Dendritic cell treated with granulocyte-macrophage colony-stimulating factor and Interleukin-4, amounts not matched to agents 40 ng/mL and 50 ng/mL, for 4 days (primary cell): ENCODE results near the gene TMEM174.

ENCODE experiments used
- H3K27ac Mint-ChIP-seq: one replicate; pipeline ENCODE4 v1.8.0; 2022; ENCODE audit warnings: mild to moderate bottlenecking, mixed read lengths
- H3K27me3 Mint-ChIP-seq: one replicate; pipeline ENCODE4 v1.8.0; 2022; ENCODE audit warnings: mild to moderate bottlenecking, mixed read lengths
- H3K36me3 Mint-ChIP-seq: one replicate; pipeline ENCODE4 v1.8.0; 2022; ENCODE audit warnings: low read depth, mixed read lengths
- H3K4me1 Mint-ChIP-seq: one replicate; pipeline ENCODE4 v1.8.0; 2022; ENCODE audit warnings: low read depth, mixed read lengths
- H3K4me3 Mint-ChIP-seq: one replicate; pipeline ENCODE4 v1.8.0; 2022; ENCODE audit warnings: mild to moderate bottlenecking, moderate library complexity, mixed read lengths
- H3K9me3 Mint-ChIP-seq: one replicate; pipeline ENCODE4 v1.8.0; 2022; ENCODE audit warnings: mixed read lengths
- intact Hi-C: fragments of 100-400 bp; cut with micrococcal nuclease; formaldehyde crosslinking; loops from one replicate; pipeline ENCODE4 v1.15.0; 2022

The TMEM174 gene, protein sequence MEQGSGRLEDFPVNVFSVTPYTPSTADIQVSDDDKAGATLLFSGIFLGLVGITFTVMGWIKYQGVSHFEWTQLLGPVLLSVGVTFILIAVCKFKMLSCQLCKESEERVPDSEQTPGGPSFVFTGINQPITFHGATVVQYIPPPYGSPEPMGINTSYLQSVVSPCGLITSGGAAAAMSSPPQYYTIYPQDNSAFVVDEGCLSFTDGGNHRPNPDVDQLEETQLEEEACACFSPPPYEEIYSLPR

GRCh38 chr5:73172951-73173350 is at the start of gene TMEM174:
Gene TMEM174 (plus strand): TSS chr5:73173193. CDS start chr5:73173244, 51 bp downstream.
- no peak within 1 kb of the TSS for H3K4me3 Mint-ChIP-seq
- H3K36me3 Mint-ChIP-seq, result no peaks in the 10 kb centered on the region
- no peaks in the 10 kb centered on the region for H3K9me3 Mint-ChIP-seq
- H3K4me1 Mint-ChIP-seq, result no peaks in the 10 kb centered on the region
- H3K27ac Mint-ChIP-seq, result no peak within 1 kb of the TSS
- peaks cover 85% of the 10 kb centered on the region for H3K27me3 Mint-ChIP-seq
- intact Hi-C loops, result no loop called here

- intact Hi-C loops, result no loop called here
- Mint-ChIP-seq H3K36me3 (no peaks in the 10 kb centered on the region), H3K27ac (no peak overlapping the region), H3K27me3 (peaks cover 74% of the 10 kb centered on the region), H3K4me1 (peaks cover 5% of the 10 kb centered on the region), H3K4me3 (no peak overlapping the region), H3K9me3 (no peaks in the 10 kb centered on the region)
Measured at GRCh38 chr5:73125289-73125688, 47.7 kb upstream of the TMEM174 start.

DNA sequence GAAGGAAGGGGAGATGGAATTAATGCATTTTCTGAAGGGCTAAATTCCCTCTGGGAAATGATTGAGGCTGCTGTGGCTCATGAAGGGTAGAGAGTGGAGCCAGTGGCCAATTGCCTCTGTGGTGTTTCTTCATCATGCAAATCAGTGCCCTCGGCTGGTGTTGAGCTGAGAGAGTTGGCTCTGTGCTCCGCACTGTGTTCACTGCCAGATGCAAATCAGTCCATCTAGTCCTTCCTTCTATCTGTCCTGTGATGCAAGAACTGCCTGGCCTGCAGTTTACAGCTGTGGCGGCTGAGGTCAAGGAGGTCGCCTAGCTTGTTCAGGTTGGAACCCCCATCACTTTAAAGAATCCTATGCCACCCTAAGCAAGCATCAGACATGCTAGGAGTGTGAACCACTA is 46.6 kb upstream of the TMEM174 start:
- peaks cover 73% of the 10 kb centered on the region for H3K27me3 Mint-ChIP-seq
- no peaks in the 10 kb centered on the region for H3K4me1 Mint-ChIP-seq
- no peak overlapping the region for H3K4me3 Mint-ChIP-seq
- no peaks in the 10 kb centered on the region for H3K9me3 Mint-ChIP-seq
- H3K27ac Mint-ChIP-seq, result no peak overlapping the region
- intact Hi-C loops, result no loop called here
- no peaks in the 10 kb centered on the region for H3K36me3 Mint-ChIP-seq

GRCh38 chr5:73126957-73127356 is 46.0 kb upstream of the TMEM174 start:
- no peak overlapping the region for H3K4me3 Mint-ChIP-seq
- no peaks in the 10 kb centered on the region for H3K4me1 Mint-ChIP-seq
- peaks cover 70% of the 10 kb centered on the region for H3K27me3 Mint-ChIP-seq
- no peaks in the 10 kb centered on the region for H3K36me3 Mint-ChIP-seq
- H3K9me3 Mint-ChIP-seq, result no peaks in the 10 kb centered on the region
- H3K27ac Mint-ChIP-seq, result no peak overlapping the region
- intact Hi-C loops, result no loop called here

- peaks cover 65% of the 10 kb centered on the region for H3K27me3 Mint-ChIP-seq
- H3K27ac Mint-ChIP-seq, result no peak overlapping the region
- no peaks in the 10 kb centered on the region for H3K4me1 Mint-ChIP-seq
- no peaks in the 10 kb centered on the region for H3K9me3 Mint-ChIP-seq
- no peak overlapping the region for H3K4me3 Mint-ChIP-seq
- intact Hi-C loops, result no loop called here
- no peaks in the 10 kb centered on the region for H3K36me3 Mint-ChIP-seq
Measured at GRCh38 chr5:73129143-73129542, 43.9 kb upstream of the TMEM174 start.

- intact Hi-C loops, result no loop called here
- peaks cover 69% of the 10 kb centered on the region for H3K27me3 Mint-ChIP-seq
- H3K9me3 Mint-ChIP-seq, result no peaks in the 10 kb centered on the region
- H3K27ac Mint-ChIP-seq, result no peak overlapping the region
- no peaks in the 10 kb centered on the region for H3K36me3 Mint-ChIP-seq
- no peaks in the 10 kb centered on the region for H3K4me1 Mint-ChIP-seq
- H3K4me3 Mint-ChIP-seq, result no peak overlapping the region
Measured at GRCh38 chr5:73130811-73131210, 42.2 kb upstream of the TMEM174 start.

GRCh38 chr5:73131711-73132425 is 41.1 kb upstream of the TMEM174 start:
- no peak overlapping the region for H3K27ac Mint-ChIP-seq

GRCh38 chr5:73132759-73133158 is 40.2 kb upstream of the TMEM174 start:
- peaks cover 72% of the 10 kb centered on the region for H3K27me3 Mint-ChIP-seq
- H3K9me3 Mint-ChIP-seq, result no peaks in the 10 kb centered on the region
- no peak overlapping the region for H3K4me3 Mint-ChIP-seq
- intact Hi-C loops, result no loop called here
- no peaks in the 10 kb centered on the region for H3K36me3 Mint-ChIP-seq
- no peaks in the 10 kb centered on the region for H3K4me1 Mint-ChIP-seq
- H3K27ac Mint-ChIP-seq, result no peak overlapping the region

More at GRCh38 chr5:73131711-73132425, 41.1 kb upstream of the TMEM174 start:
- Mint-ChIP-seq H3K9me3 (no peaks in the 10 kb centered on the region), H3K36me3 (no peaks in the 10 kb centered on the region), H3K4me1 (no peaks in the 10 kb centered on the region), H3K4me3 (no peak overlapping the region), H3K27me3 (peaks cover 71% of the 10 kb centered on the region)
- intact Hi-C loops, result no loop called here

DNA sequence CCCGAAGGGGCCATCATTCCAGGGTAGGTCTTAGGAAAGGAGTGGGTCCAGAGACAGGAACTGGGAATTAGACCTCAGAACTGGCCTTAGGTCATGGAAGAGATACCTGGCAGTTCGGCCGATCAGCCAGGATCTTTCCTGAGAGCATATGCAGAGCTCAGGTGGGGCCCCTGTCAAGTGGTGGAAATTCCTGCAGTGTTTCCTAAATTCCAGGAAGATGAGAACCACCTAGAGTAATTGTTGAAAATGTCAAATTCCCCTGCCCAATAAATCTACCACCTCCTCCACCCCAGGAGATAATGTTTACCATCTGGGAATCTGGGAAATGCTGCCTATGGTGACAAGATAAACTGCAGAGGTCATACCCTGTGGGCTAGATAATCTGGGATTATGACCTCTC is 38.0 kb upstream of the TMEM174 start:
- no peaks in the 10 kb centered on the region for H3K4me1 Mint-ChIP-seq
- H3K4me3 Mint-ChIP-seq, result no peak overlapping the region
- intact Hi-C loops, result no loop called here
- no peak overlapping the region for H3K27ac Mint-ChIP-seq
- H3K27me3 Mint-ChIP-seq, result peaks cover 69% of the 10 kb centered on the region
- no peaks in the 10 kb centered on the region for H3K36me3 Mint-ChIP-seq
- no peaks in the 10 kb centered on the region for H3K9me3 Mint-ChIP-seq

- Mint-ChIP-seq H3K4me3 (no peak overlapping the region), H3K9me3 (no peaks in the 10 kb centered on the region), H3K36me3 (no peaks in the 10 kb centered on the region), H3K4me1 (no peaks in the 10 kb centered on the region), H3K27ac (no peak overlapping the region), H3K27me3 (peaks cover 67% of the 10 kb centered on the region)
- intact Hi-C loops, result no loop called here
Measured at GRCh38 chr5:73135429-73136054, 37.5 kb upstream of the TMEM174 start.

DNA sequence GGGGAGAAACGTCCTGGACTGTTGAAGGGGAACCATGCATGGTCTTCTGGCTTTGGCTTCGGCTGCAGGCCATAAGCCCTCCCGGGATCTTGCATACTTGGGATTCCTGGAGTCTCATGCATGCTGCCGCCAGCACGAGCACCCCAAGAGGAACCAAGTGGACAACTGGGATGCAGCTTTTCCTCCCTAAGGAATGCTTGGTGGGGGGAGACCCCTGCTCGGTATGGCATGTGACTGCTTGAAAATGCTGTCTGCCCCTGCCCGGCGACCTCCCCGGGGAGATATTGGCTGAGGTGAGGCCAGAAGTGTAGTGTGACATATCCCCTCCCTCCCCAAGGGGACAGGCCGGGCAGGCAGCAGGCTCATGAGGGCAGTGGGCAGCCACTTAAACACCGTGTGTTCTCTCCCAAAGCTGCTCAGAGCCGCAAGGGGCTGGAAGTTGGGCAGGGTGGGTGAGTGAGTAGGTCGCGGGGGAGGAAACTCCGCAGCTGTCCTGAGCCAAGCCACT is 36.9 kb upstream of the TMEM174 start:
- intact Hi-C loops, result no loop called here
- H3K9me3 Mint-ChIP-seq, result no peaks in the 10 kb centered on the region
- no peak overlapping the region for H3K27ac Mint-ChIP-seq
- no peaks in the 10 kb centered on the region for H3K36me3 Mint-ChIP-seq
- peaks cover 69% of the 10 kb centered on the region for H3K27me3 Mint-ChIP-seq
- H3K4me3 Mint-ChIP-seq, result no peak overlapping the region
- H3K4me1 Mint-ChIP-seq, result no peaks in the 10 kb centered on the region

- H3K27ac Mint-ChIP-seq, result no peak overlapping the region
- H3K27me3 Mint-ChIP-seq, result peaks cover 74% of the 10 kb centered on the region
- no peaks in the 10 kb centered on the region for H3K9me3 Mint-ChIP-seq
- no peaks in the 10 kb centered on the region for H3K36me3 Mint-ChIP-seq
- H3K4me1 Mint-ChIP-seq, result no peaks in the 10 kb centered on the region
- H3K4me3 Mint-ChIP-seq, result no peak overlapping the region
- intact Hi-C loops, result no loop called here
Measured at GRCh38 chr5:73137563-73138530, 35.1 kb upstream of the TMEM174 start.

- Mint-ChIP-seq H3K9me3 (no peaks in the 10 kb centered on the region), H3K4me1 (no peaks in the 10 kb centered on the region), H3K27ac (no peak overlapping the region), H3K4me3 (no peak overlapping the region), H3K36me3 (no peaks in the 10 kb centered on the region), H3K27me3 (peaks cover 72% of the 10 kb centered on the region)
- intact Hi-C loops, result no loop called here
Measured at GRCh38 chr5:73139485-73139884, 33.5 kb upstream of the TMEM174 start.
